HG02798 (cell line): ENCODE results near the gene ATP5ME.
"Not testable (repeated sequence)": the region's sequence is repeated elsewhere in the genome, so short reads cannot be mapped to it uniquely, and the experiment has no call there.

Experiments used
- ATAC-seq: cut with Tn5 transposase; IDR thresholded peaks from one replicate; pipeline ENCODE4 v1.9.1; 2021; ENCODE audit warnings: mild to moderate bottlenecking; ENCODE audit not compliant: unreplicated experiment, poor library complexity

Gene ATP5ME

GRCh38 chr4:657834-658667 is 16.0 kb downstream of the ATP5ME start:
- no peak for ATAC-seq

GRCh38 chr4:657338-657833 is 16.7 kb downstream of the ATP5ME start:
- ATAC-seq: no peak

GRCh38 chr4:656436-657337 is 17.4 kb downstream of the ATP5ME start:
- ATAC-seq: no peak

- no peak for ATAC-seq
These were observed 18.5 kb downstream of the ATP5ME start for GRCh38 chr4:655464-656151.

- ATAC-seq: no peak
These were observed 19.1 kb downstream of the ATP5ME start for GRCh38 chr4:654871-655463.

- ATAC-seq: no peak
These were observed 19.6 kb downstream of the ATP5ME start for GRCh38 chr4:654503-654845.

- ATAC-seq: no peak
These were observed 20.1 kb downstream of the ATP5ME start for GRCh38 chr4:653831-654502.

GRCh38 chr4:653080-653821 is 20.8 kb downstream of the ATP5ME start:
- no peak for ATAC-seq

- ATAC-seq: no peak
These were observed 22.0 kb downstream of the ATP5ME start for GRCh38 chr4:651884-652642.

- ATAC-seq: no peak
These were observed 22.9 kb downstream of the ATP5ME start for GRCh38 chr4:650951-651883.

- no peak for ATAC-seq
These were observed 23.6 kb downstream of the ATP5ME start for GRCh38 chr4:650461-650860.

GRCh38 chr4:649751-650310 is 24.2 kb downstream of the ATP5ME start:
- ATAC-seq: no peak

GRCh38 chr4:649293-649625 is 24.8 kb downstream of the ATP5ME start:
- no peak for ATAC-seq

- ATAC-seq: no peak
These were observed 25.3 kb downstream of the ATP5ME start for GRCh38 chr4:648579-649292.

- ATAC-seq: no peak
These were observed 26.6 kb downstream of the ATP5ME start for GRCh38 chr4:647481-647880.

- no peak for ATAC-seq
These were observed 27.6 kb downstream of the ATP5ME start for GRCh38 chr4:646460-646859.

- ATAC-seq: not testable (repeated sequence)
These were observed 31.7 kb downstream of the ATP5ME start for GRCh38 chr4:642366-642765.
